ENCODE results near the gene TUBAL3. TPM values are rescaled to one million over a fixed set of nuclear protein-coding genes. Genes with fewer than 3 reads are reported as not detected.

Gene TUBAL3
- total and polyA plus RNA-seq, 3 experiments from 2014 or later = not detected

DNA sequence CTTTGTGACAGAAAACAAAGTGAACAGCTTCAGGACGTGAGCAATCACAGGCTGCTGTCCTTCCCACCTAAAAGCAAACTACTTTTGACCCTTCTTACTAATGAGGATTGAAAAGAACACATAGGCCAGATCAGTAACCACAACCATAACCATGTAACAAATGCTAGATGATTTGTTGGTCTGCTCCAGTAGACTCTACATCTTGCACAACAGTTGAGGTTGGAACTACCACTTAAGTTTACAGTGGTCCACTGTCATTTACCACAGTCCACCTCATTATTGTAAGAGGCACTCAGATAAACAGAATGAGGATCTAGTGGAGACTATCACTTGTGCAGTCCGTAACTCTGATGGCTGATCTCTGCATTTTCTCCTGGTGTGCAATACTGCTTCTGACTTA is 35.6 kb upstream of the TUBAL3 start:
- Histone ChIP-seq H3K4me3 (ENCODE audit: low read length) (no peak overlapping the region), H3K27me3 (ENCODE audit: insufficient read depth, low read length, poor library complexity, severe bottlenecking) (no peaks in the 10 kb centered on the region), H3K4me1 (ENCODE audit: insufficient read depth, low read length) (no peaks in the 10 kb centered on the region), H3K27ac (ENCODE audit: low read depth, low read length) (no peak overlapping the region), H3K36me3 (ENCODE audit: insufficient read depth, low read length) (no peaks in the 10 kb centered on the region), H3K9me3 (ENCODE audit: low read length) (no peaks in the 10 kb centered on the region)
- Mint-ChIP-seq H3K9me3 (no peaks in the 10 kb centered on the region), H3K27ac (no peak overlapping the region), H3K4me1 (peaks cover 2 to 7% (median 4%) of the 10 kb centered on the region in 3 donors), H3K27me3 (peaks cover 0 to 3% of the 10 kb centered on the region in 2 donors), H3K36me3 (no peaks in the 10 kb centered on the region), H3K4me3 (no peak overlapping the region)
- ChIA-PET CTCF (interaction anchor here (1.0 to 7.7 kb wide), 3 partner anchors 11 to 186 kb away, joined by 3 to 122 read pairs (median 3); no protein-coding TSS in a partner anchor), POLR2A (no interaction called here)
- no peak for DNase-seq

GRCh38 chr10:5435328-5435727 is 30.7 kb upstream of the TUBAL3 start:
- peaks cover 0 to 3% of the 10 kb centered on the region in 2 donors for H3K27me3 Mint-ChIP-seq
- CTCF ChIA-PET = interaction anchor here (0.9 to 3.5 kb wide), 5 partner anchors 10 to 600 kb away, joined by 3 to 28 read pairs (median 3); no protein-coding TSS in a partner anchor
- POLR2A ChIA-PET = no interaction called here
- Histone ChIP-seq H3K4me1 (ENCODE audit: insufficient read depth, low read length) (peaks cover 5% of the 10 kb centered on the region), H3K27ac (ENCODE audit: low read depth, low read length) (no peak overlapping the region), H3K4me3 (ENCODE audit: low read length) (no peak overlapping the region), H3K27me3 (ENCODE audit: insufficient read depth, low read length, poor library complexity, severe bottlenecking) (no peaks in the 10 kb centered on the region), H3K9me3 (ENCODE audit: low read length) (no peaks in the 10 kb centered on the region), H3K36me3 (ENCODE audit: insufficient read depth, low read length) (no peaks in the 10 kb centered on the region)
- no peak overlapping the region for H3K27ac Mint-ChIP-seq
- H3K4me3 Mint-ChIP-seq = no peak overlapping the region
- H3K36me3 Mint-ChIP-seq = peaks cover 0 to 3% (median 2%) of the 10 kb centered on the region in 3 donors
- peaks cover 6 to 12% (median 11%) of the 10 kb centered on the region in 3 donors for H3K4me1 Mint-ChIP-seq
- H3K9me3 Mint-ChIP-seq = peaks cover 0 to 3% (median 0%) of the 10 kb centered on the region in 5 donors
- no peak for DNase-seq

DNA sequence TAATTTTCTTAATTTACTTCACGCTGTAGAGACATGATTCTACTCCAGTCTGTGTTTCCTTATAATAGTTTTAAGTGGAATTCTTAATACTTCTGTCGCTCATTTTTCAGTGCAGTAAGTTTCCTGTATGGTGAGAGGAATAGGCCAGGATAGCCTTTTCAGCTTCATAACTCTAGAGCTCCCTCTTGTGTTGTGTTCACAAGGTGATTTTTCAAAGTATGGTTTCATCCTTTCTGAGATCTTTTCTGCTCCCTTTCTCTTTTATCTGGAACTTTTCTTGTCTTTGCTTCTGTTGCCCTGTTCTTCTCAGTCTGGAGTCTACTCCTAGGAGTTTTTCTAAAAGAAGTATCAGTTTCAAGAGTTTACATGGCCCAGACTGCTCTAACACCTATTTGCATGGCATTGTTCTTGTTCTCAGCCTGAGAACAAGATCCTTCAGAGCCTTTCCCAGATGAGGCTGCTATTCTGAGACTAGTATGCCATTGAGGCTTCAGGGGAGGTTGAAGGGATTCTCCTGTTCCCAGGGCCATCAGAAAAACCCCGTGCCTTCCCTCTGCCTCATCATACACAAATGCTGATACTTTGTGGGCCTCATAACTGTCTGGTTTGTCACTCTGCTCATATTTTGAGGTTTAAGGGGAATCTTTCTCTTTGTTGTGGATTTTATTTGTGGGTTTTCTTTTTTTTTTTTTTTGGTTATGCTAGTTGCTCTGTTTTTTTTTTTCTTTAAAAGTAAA is 29.6 kb upstream of the TUBAL3 start:
- Histone ChIP-seq H3K4me3 (ENCODE audit: low read length) (no peak overlapping the region), H3K36me3 (ENCODE audit: insufficient read depth, low read length) (no peaks in the 10 kb centered on the region), H3K27ac (ENCODE audit: low read depth, low read length) (no peak overlapping the region), H3K27me3 (ENCODE audit: insufficient read depth, low read length, poor library complexity, severe bottlenecking) (no peaks in the 10 kb centered on the region), H3K9me3 (ENCODE audit: low read length) (no peaks in the 10 kb centered on the region), H3K4me1 (ENCODE audit: insufficient read depth, low read length) (peaks cover 5% of the 10 kb centered on the region)
- Mint-ChIP-seq H3K4me1 (peaks cover 6 to 12% (median 11%) of the 10 kb centered on the region in 3 donors), H3K9me3 (peaks cover 0 to 3% (median 0%) of the 10 kb centered on the region in 5 donors), H3K27me3 (peaks cover 0 to 3% of the 10 kb centered on the region in 2 donors), H3K4me3 (peak overlapping the region in 3 of 7 donors; percentile 25 to 48 (median 34)), H3K27ac (peak overlapping the region in 5 of 8 donors; percentile 2 to 74 (median 40)), H3K36me3 (peaks cover 0 to 3% (median 2%) of the 10 kb centered on the region in 3 donors)
- CTCF ChIA-PET = interaction anchor here (0.8 to 3.5 kb wide), 5 partner anchors 189 to 619 kb away, joined by 3 to 28 read pairs (median 3); no protein-coding TSS in a partner anchor
- POLR2A ChIA-PET = no interaction called here
- peak in 2 of 5 donors; percentile 29 to 31 for DNase-seq

GRCh38 chr10:5433182-5433581 is 28.6 kb upstream of the TUBAL3 start:
- ChIA-PET POLR2A (no interaction called here), CTCF (interaction anchor here (1.1 to 3.5 kb wide), 3 partner anchors 8 to 584 kb away, joined by 4 to 28 read pairs (median 4); no protein-coding TSS in a partner anchor)
- peaks cover 5% of the 10 kb centered on the region for H3K4me1 ChIP-seq (ENCODE audit: insufficient read depth, low read length)
- Mint-ChIP-seq H3K9me3 (peaks cover 0 to 3% (median 0%) of the 10 kb centered on the region in 5 donors), H3K4me1 (peaks cover 6 to 12% (median 11%) of the 10 kb centered on the region in 3 donors), H3K27me3 (peaks cover 0 to 3% of the 10 kb centered on the region in 2 donors), H3K36me3 (peaks cover 0 to 3% (median 2%) of the 10 kb centered on the region in 3 donors), H3K4me3 (no peak overlapping the region), H3K27ac (peak overlapping the region in 1 of 8 donors; percentile 70)
- H3K27ac ChIP-seq (ENCODE audit: low read depth, low read length) = no peak overlapping the region
- no peak for DNase-seq
- no peaks in the 10 kb centered on the region for H3K9me3 ChIP-seq (ENCODE audit: low read length)
- H3K27me3 ChIP-seq (ENCODE audit: insufficient read depth, low read length, poor library complexity, severe bottlenecking) = no peaks in the 10 kb centered on the region
- no peaks in the 10 kb centered on the region for H3K36me3 ChIP-seq (ENCODE audit: insufficient read depth, low read length)
- H3K4me3 ChIP-seq (ENCODE audit: low read length) = no peak overlapping the region

DNA sequence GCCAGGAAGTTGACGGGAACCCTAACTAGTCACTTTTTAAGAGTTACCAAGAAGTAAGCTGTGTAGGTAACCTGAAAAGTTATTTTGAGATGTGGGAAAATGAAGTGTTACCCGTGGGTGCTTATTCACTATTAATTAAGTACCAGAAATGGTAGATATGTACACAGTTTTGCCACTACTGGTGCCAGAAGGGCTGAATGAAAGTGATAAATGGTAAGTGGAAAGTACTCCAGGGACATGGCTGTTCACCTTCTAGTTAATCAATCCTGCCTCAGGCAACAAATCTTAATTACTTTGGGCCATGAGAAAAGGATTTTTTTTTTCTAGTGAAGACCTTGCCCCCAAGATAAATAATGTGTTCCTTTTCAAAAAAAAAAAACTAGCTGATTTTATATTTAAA is 23.5 kb upstream of the TUBAL3 start:
- no peak for DNase-seq
- Histone ChIP-seq H3K4me1 (ENCODE audit: insufficient read depth, low read length) (no peaks in the 10 kb centered on the region), H3K4me3 (ENCODE audit: low read length) (no peak overlapping the region), H3K9me3 (ENCODE audit: low read length) (no peaks in the 10 kb centered on the region), H3K27ac (ENCODE audit: low read depth, low read length) (no peak overlapping the region), H3K36me3 (ENCODE audit: insufficient read depth, low read length) (no peaks in the 10 kb centered on the region), H3K27me3 (ENCODE audit: insufficient read depth, low read length, poor library complexity, severe bottlenecking) (no peaks in the 10 kb centered on the region)
- Mint-ChIP-seq H3K4me3 (no peak overlapping the region), H3K36me3 (peaks cover 0 to 3% (median 2%) of the 10 kb centered on the region in 3 donors), H3K9me3 (peaks cover 0 to 3% (median 0%) of the 10 kb centered on the region in 5 donors), H3K4me1 (no peaks in the 10 kb centered on the region), H3K27me3 (no peaks in the 10 kb centered on the region), H3K27ac (no peak overlapping the region)
- CTCF ChIA-PET = interaction anchor here (1.0 to 1.4 kb wide), 2 partner anchors 195 to 578 kb away, joined by 3 to 6 read pairs; no protein-coding TSS in a partner anchor
- POLR2A ChIA-PET = no interaction called here

- CTCF ChIA-PET = interaction anchor here (1.1 to 2.2 kb wide), 3 partner anchors 11 to 198 kb away, joined by 3 to 7 read pairs (median 3); no protein-coding TSS in a partner anchor
- Histone ChIP-seq H3K4me3 (ENCODE audit: low read length) (no peak overlapping the region), H3K36me3 (ENCODE audit: insufficient read depth, low read length) (no peaks in the 10 kb centered on the region), H3K27me3 (ENCODE audit: insufficient read depth, low read length, poor library complexity, severe bottlenecking) (no peaks in the 10 kb centered on the region), H3K27ac (ENCODE audit: low read depth, low read length) (no peak overlapping the region), H3K9me3 (ENCODE audit: low read length) (no peaks in the 10 kb centered on the region), H3K4me1 (ENCODE audit: insufficient read depth, low read length) (no peaks in the 10 kb centered on the region)
- Mint-ChIP-seq H3K27me3 (no peaks in the 10 kb centered on the region), H3K36me3 (peaks cover 0 to 3% (median 0%) of the 10 kb centered on the region in 3 donors), H3K27ac (no peak overlapping the region), H3K9me3 (peaks cover 0 to 4% (median 2%) of the 10 kb centered on the region in 5 donors), H3K4me3 (no peak overlapping the region), H3K4me1 (no peaks in the 10 kb centered on the region)
- DNase-seq = no peak
- POLR2A ChIA-PET = no interaction called here
Observed at GRCh38 chr10:5424751-5425150, 20.1 kb upstream of the TUBAL3 start.

GRCh38 chr10:5423771-5424170 is 19.1 kb upstream of the TUBAL3 start:
- POLR2A ChIA-PET = no interaction called here
- DNase-seq = no peak
- Histone ChIP-seq H3K27ac (ENCODE audit: low read depth, low read length) (no peak overlapping the region), H3K4me3 (ENCODE audit: low read length) (no peak overlapping the region), H3K9me3 (ENCODE audit: low read length) (no peaks in the 10 kb centered on the region), H3K36me3 (ENCODE audit: insufficient read depth, low read length) (no peaks in the 10 kb centered on the region), H3K27me3 (ENCODE audit: insufficient read depth, low read length, poor library complexity, severe bottlenecking) (no peaks in the 10 kb centered on the region), H3K4me1 (ENCODE audit: insufficient read depth, low read length) (no peaks in the 10 kb centered on the region)
- Mint-ChIP-seq H3K27me3 (no peaks in the 10 kb centered on the region), H3K9me3 (peaks cover 3 to 14% (median 10%) of the 10 kb centered on the region in 5 donors), H3K4me1 (no peaks in the 10 kb centered on the region), H3K27ac (no peak overlapping the region), H3K36me3 (peaks cover 0 to 12% (median 2%) of the 10 kb centered on the region in 3 donors), H3K4me3 (no peak overlapping the region)
- CTCF ChIA-PET = interaction anchor here (0.8 to 1.4 kb wide), 2 partner anchors 10 to 13 kb away, joined by 3 read pairs; no protein-coding TSS in a partner anchor
